GM18508 (cell line): Measurements from ENCODE around the gene ZNF407.

Experiments
- ATAC-seq: cut with Tn5 transposase; IDR thresholded peaks from one replicate; pipeline ENCODE4 v1.9.1; 2021; ENCODE audit warnings: moderate number of reproducible peaks; ENCODE audit not compliant: insufficient read depth, unreplicated experiment

ZNF407 gene

DNA sequence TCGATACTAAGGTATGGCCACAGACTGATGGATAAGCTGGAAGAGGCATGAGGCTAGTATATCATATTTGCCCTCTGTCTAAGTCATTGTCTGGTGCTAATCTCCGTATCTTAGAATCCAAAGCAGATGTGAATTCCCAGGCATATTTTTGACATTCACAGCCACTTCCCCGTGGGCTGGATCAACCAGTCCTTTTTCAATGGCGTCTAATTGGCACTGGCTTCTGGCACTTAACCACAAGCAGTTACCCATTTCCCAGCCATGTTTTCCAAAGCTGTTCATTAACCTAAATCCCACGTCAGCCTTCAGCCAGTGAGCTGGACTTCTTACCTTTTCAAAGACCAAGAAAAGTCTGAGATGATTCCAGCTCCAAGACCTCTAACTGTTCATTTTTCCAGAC lies 20.7 kb upstream of the ZNF407 start:
- ATAC-seq: no peak

DNA sequence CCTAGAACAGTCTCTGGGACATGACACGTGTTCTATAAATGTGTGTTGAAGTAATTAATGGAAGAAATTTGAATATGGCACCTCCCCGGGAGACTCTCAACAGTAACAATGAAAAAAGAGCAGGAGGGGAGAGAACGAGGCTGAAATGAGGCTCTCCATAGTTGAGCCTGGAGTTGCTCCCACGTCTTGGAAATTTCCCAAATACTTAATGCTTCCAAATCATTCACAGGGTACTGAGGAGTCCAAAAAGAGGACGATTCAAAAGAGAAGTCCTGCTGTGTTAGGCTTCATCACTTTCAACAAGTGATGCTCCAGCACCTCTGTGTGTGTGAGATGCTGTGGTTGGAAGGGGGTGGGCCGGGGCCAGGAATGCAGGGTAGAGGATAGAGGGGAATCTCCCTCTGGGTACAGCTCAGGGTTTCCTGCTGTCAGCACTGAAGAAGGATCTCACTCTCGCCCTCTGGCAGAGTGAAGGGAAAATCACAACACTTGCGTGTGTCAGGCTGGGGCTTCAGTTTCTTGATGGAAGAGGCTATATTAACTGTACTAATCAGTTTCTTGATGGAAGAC lies 18.1 kb upstream of the ZNF407 start:
- no peak for ATAC-seq

DNA sequence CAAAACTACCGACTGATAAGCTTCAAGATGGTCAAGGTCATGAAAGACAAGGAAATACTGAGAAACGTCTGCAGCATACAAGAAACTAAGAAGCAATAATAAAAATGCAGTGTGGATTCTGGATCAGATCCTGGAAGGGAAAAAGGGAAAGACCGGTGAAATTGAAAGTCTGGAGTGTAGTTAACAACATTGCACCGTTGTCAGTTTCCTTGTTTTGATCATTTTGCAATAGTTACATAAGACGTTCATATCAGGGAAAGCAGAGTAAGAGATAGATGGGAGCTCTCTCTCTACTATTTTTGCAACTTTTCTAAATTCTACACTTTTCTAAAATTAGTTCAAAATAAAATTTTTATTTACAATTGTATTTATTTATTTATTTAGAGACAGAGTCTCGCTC lies 15.0 kb upstream of the ZNF407 start:
- no peak for ATAC-seq

DNA sequence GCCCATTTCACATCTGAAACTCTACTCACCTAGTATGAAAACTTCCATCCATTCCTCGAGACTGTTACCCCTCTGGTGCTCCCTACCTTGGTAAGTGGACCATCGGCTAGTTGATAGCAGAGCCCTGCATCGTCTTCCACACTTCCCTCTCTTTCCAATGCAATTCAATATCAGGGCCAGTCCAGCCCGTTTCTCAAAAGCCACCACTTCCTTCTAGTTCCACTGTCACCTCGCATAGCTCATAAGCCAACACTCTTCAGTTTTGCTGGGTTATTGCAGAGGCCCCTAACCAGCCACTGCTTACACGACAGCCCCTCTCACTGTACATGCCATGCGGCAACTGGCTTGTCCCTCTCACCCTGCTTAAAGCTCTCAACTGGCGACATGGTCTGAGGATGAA lies 10.2 kb upstream of the ZNF407 start:
- ATAC-seq: no peak

DNA sequence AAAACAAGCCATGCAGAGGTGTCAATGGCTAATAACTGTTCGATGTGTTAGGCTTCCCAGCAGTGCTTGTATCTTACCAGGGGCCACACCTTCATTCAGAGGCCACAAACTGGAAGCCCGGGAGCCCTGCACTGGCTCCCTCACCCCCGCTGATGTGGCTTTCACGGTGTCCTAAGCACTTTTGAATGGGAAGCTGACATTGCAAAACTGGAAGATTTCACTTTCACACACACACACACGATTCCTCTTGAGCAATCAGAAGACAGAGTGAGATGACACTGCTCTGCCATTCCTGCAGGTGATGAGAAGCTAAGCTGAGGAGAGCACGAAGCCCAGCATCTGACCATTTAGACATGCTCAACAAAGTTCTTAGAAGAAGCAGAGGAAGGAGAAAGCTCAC lies 8.6 kb upstream of the ZNF407 start:
- ATAC-seq: no peak

DNA sequence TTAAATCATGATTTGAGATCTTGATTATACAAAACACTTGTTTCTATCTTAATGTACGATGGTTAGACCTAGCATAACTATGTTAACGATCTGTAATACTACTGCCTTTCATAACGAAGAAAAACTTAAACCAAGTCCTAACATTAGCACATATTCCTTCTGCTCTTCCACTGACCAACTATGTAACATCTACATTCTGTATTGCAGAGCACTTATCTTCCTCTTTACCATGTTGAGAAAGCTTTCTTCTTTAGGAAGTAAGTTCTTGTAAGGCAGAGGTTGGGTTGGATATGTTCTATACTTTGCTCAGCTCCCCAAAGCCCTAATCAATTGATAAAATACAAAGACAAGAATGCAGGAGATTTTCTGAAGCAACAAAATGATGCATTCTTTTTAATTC lies 7.9 kb upstream of the ZNF407 start:
- no peak for ATAC-seq

DNA sequence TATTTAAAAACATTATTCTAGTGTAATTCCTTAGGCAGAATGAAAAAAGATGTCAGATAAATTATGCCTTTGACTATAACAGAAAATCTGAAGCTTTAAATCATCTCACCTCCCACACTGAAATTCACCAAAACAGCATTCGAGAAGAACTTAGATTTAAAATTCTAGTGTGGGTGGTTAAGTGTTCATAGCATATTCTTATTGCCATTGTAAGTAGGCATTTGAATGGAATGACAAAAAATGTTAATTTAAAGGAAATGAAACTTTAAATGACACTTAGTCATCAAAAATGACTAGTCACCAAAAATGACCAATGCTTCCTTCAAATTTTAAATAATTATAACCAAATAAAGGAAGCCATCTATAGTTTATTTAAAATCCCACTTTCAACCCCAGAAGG lies 7.0 kb upstream of the ZNF407 start:
- no peak for ATAC-seq

DNA sequence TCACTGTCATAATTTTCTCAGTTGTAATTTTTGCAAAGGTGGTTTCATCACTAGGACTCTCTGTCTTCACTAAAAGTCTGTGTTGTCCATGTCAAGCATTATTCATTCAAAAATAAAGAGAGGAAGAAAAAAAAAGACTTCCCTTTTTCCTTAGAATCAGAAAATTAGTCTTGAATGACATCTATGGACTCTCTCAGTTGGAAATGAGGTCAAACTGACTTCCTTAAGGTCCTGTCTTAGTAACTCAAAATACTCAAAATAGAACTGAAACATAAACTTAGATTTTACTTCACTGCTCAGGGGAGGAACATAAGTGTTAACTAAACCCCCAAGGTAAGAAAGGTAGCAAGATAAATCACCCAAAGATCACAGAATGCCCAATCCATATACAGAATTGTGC lies 2.2 kb upstream of the ZNF407 start:
- no peak for ATAC-seq

DNA sequence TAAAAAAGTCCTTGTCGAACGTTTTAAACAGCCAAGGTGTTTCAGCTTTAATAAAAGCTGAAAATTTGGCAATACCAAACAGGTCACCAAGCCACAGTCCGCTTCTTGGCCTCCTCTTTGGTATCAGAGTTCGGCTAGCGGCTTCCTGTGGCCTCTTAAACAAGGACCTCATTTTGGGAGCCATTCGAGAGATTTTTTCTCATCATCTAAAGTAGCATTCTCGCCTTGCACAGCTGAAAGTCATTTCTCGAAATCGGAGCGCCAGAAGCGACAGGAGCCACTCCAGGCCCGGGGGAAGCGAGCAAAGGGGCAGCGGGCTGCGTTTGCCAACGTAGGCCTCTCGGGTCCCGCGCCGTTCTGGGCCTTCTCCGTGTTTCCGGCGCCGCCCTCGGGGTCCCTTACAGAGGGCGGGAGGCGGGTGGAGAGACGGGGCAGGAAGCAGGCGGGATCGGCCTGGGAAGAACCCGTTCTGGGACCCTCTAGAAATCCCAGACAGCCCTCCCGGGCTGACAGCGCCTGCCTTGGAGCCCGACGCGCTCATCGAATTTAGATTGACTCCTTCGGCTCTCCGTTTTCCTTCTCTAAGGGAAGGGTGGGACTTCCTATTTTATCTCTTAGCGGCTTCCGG lies 522 bp upstream of the ZNF407 start:
- ATAC-seq: no peak

DNA sequence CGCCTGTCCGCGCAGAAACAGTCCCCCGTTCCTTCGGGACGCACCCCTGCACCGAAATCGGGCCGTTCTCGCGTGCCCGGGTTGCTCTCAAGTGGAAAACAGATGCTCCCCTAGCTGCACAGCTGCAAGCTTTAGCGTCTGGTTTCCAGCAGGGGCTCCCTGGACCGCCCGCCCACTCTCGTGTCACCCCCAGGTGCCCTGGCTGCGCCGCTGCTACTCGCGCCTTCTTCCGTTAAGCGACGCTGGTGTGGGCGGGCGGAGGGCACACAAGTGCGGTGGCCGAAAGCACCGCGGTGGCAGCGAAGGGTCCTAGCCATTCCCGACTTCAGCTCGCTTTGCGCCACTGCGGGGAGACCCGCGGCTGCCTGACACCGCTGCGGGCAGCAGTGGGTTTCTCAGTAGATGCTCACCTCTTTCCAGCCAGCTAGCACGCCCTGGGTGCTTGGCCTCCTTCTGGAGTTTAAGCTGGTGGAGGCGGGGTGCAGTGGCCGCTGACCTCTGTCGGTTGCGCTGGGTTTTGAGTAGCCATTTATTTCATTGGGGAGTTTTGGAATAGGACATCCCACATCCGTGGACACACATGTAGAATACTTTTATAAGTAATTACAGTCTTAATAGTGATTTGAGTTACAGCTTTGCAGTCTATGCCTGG lies 806 bp downstream of the ZNF407 start:
- peak; percentile 51 for ATAC-seq

DNA sequence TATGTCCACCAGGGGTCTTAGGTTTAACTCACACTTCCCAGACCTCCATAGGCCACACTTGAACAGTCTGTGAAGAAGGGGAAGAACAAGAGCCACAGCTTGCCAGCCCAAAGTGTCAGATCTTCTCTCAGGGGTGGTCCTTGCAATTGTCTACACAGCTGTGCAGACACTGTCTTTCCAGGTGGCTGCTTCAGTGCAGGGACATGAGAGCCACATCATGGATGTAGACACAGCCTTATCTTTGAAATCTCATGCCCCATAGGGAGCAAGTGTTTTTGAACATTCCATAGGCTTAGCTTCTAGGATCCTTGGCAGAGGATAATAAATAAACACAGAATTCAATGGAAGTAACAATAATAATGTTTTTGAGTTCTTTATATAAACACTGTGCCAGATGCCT lies 6.7 kb downstream of the ZNF407 start:
- ATAC-seq: no peak

DNA sequence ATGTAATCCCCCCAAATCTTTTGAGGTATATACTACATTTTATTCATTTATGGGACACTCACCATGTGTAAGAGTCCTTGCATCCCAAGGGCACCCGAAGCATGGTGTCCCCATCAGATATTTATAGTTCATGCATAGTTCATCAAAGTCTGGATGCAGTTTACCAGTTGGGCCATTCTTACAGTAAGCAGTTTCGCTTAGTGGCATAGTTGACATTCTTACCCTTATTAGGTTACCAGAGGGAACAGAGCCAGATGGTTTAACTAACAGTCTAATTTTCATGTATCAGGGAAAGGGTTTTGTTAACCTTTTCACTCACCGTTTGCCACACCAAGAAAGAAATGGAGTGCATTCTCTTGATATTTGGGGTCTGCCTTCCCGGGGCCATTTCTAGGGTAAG lies 7.1 kb downstream of the ZNF407 start:
- no peak for ATAC-seq

DNA sequence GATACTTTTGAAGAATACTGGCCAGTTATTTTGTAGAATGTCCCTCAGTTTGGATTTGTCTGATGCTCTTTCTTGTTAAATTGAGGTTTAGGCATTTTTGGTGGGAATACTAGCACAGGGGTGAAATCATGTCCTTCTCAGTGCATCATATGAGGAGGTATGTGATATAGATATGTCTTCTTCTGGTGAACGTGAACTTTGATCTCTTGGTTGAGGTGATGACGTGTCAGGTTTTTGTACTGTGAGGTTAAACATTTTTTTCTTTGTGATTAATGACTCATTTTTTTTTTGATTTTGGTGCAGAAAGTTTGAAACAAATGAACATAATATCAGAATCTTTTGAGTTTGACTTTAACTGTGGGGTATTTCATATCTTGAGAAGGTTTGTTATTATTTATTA lies 11.0 kb downstream of the ZNF407 start:
- ATAC-seq: no peak

DNA sequence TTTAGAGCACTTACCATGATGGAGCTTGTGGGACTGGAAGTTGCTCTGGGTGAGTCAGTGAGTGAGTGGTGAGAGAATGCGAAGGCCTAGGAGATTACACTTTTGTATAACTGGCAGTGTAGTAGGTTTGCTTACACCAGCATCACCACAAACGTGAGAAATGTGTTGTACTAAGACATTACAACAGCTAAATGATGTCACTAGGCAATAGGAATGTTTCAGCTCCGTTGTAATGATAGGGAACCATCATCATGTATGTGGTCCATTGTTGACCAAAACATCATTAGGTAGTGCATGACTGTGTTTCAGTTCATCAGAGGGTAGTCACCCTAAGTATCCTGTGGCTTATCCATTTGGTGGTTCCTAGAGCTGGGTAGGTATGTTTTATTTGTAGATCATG lies 11.9 kb downstream of the ZNF407 start:
- no peak for ATAC-seq

DNA sequence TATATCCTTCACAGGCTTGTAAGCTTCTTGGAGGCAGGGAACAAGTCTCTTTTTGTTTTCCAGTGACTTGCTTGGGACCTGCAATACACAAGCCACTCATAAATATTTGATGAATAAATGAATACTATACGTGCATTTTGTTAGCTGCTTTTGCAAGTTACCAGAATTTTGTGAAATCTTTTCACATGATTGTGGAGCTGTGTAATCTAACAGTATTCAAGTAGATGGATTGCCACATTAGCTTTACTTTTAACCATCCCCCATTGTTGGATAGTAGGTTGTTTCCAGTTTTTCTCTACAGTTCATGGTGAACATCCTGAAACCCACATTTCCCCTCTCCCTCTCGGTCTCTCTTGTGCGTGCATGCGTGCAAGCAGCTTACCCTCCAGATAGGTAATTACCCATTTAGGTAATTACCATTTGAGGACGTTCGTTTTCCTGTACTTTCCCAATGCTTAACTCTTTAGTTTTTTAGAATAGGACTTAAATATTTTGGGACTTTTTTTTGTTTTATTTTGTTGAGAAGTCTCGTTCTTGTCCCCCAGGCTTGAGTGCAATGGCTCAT lies 12.5 kb downstream of the ZNF407 start:
- no peak for ATAC-seq

DNA sequence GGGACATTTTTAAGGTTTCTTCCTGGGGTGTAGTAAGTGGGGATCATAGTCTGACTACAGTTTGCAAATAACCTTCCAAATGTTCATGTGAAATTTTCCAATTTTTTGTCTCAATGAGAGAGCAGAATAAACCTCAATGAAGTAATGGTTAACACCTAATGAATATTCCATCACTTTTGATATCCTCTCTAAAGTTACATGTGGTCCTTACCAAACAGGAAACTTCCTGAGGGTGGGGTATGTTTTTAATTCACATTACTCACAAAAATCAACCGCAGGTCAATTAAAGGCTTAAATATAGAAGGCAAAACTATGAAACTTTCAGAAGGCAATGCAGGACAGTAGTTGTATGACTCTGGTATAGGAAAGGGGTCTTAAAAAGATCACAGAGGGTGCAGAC lies 13.2 kb downstream of the ZNF407 start:
- ATAC-seq: no peak

DNA sequence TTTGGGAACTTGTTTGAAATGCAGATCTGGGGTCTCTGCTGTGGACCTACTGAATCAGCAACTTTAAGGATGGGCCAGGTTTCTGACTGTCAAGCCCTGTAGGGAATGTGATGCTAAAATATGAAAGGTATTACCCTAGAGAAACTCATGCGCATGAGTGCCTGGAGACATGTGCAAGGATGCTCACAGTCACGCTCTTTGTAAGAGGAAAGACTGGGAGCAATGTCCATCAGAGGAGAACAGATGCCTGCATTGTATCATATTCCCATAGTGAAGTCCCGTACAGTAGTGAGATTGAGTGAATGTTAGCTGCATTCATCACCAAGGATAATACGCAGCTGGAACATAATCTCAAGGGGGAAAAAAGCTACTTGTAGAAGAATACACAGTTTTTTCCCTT lies 14.1 kb downstream of the ZNF407 start:
- ATAC-seq: no peak

DNA sequence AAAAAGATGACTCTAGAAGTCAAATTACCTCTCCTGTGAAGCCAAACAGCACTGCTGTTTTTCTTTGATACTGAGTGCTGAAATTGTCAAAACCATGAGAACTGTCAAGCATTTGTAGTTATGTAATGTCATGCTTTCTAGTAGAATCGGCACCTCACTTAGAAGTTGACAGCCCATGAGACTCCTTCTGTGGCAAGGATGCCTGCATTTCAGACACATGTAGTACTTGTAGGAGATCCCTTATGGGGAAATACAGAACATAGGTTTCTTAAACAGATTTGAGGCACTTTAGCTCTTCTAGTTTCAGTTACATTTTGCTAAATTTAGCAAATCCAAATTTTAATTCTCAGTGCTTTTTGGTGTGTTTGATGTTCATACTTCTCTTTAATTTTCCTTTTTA lies 15.7 kb downstream of the ZNF407 start:
- no peak for ATAC-seq

DNA sequence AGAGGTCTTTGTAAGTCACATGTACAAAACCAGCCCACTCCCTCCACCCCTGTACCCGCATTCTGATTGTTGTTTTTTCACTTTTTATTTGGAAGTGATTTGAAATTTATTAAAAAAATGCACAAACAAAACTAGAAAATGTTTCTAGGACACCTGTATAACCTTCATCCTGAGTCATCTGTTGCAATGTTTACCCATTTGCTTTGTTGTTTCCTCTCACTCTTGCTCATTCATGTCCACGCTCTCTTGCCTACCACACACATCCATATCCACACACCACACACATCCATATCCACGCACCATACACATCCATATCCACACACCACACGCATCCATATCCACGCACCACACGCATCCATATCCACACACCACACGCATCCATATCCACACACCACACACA lies 18.8 kb downstream of the ZNF407 start:
- ATAC-seq: no peak

DNA sequence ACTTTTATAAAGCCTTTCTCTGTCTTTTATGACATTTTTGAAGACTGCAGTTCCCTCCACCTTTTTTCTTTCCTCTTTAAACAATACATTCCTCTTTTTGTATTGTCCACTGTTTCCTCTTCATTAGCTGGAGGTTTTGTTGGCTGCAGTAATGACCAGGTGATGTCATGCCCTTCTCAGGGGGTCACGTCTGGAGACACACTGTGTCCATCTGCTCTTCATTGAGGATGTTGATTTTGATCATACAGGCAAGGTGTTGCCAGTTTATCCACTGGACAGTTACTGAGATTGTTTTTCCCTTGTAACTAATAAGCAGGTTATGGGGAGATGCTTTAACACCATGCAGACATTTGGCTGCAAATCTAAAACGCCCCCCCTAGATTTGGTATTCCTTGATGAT lies 19.8 kb downstream of the ZNF407 start:
- no peak for ATAC-seq

DNA sequence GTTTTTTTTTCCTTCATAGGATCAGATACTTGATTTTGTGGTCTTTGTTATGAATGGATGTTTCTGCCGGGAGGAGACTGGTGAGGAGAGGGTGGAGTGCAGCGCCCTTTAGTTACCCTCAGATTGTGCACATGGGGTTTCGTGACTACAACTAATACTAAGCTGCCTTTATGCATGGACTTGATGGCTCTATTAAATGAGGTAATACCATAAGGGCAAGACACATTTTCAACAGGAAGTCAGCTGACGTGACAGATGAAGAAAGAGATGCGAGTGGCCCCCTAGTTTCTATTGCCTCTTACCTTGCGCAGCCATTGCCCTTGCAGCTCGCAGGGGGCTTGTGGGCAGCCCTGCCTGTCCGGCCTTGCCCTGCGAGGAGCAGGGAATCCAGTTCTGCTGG lies 24.4 kb downstream of the ZNF407 start:
- ATAC-seq: no peak
